HL-60 (cell line): Measurements from ENCODE around the gene ZC3H7A.

Source experiments
- POLR2AphosphoS5 ChIP-seq: IDR thresholded peaks from 2 replicates; pipeline ENCODE4 v1.6.1; 2012; ENCODE audit warnings: low read depth
- SPI1 ChIP-seq: IDR thresholded peaks from 2 replicates; pipeline ENCODE4 v1.6.1; 2012; ENCODE audit warnings: low read depth, mild to moderate bottlenecking, borderline replicate concordance
- TF ChIP-seq, protein P1 (sequence below): IDR thresholded peaks from one replicate; pipeline ENCODE4 v1.5.1; 2011; ENCODE audit warnings: low read length, control low read depth, inconsistent platforms; ENCODE audit not compliant: insufficient read depth
- TF ChIP-seq, protein P2 (sequence below): IDR thresholded peaks from 2 replicates; pipeline ENCODE4 v1.6.1; 2012; ENCODE audit warnings: low read depth; ENCODE audit not compliant: insufficient replicate concordance

DNA sequence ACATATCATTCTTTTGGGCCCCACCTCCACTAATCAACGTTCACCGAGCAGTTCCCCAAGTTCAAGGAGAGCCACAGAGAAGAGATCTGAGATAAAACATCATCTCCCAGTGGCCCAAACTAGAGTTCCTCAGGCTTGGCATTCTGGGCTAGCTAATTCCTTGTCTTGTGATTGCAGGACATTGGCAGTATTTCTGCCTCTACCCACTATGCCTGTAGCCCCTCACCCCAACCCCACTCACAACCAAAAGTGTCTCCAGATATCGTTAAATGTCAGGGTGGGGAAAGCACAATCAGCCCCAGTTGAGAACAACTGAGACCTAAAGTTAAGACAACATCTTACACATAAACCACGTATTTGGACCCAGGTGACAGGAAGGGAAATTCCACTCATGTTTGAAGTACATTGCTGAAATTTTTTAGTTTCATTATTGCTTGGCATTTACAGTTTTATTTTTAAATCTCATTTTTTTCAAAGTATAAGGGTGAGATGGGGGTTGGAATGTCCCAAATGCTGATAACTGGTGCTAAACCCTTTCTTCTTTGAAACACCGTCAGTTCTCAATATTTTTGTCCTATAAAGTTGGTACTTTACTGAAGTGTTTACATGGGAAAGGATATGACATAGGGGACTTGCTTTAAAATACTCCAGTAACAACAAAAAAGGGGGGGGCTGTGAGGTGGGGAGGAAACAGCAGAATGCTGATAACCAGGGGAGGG, 13.6 kb downstream of the ZC3H7A start:
- TF ChIP-seq POLR2AphosphoS5 (no peak), SPI1 (no peak)
- TF ChIP-seq, protein P1, sequence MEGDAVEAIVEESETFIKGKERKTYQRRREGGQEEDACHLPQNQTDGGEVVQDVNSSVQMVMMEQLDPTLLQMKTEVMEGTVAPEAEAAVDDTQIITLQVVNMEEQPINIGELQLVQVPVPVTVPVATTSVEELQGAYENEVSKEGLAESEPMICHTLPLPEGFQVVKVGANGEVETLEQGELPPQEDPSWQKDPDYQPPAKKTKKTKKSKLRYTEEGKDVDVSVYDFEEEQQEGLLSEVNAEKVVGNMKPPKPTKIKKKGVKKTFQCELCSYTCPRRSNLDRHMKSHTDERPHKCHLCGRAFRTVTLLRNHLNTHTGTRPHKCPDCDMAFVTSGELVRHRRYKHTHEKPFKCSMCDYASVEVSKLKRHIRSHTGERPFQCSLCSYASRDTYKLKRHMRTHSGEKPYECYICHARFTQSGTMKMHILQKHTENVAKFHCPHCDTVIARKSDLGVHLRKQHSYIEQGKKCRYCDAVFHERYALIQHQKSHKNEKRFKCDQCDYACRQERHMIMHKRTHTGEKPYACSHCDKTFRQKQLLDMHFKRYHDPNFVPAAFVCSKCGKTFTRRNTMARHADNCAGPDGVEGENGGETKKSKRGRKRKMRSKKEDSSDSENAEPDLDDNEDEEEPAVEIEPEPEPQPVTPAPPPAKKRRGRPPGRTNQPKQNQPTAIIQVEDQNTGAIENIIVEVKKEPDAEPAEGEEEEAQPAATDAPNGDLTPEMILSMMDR, result no peak
- TF ChIP-seq, protein P2, sequence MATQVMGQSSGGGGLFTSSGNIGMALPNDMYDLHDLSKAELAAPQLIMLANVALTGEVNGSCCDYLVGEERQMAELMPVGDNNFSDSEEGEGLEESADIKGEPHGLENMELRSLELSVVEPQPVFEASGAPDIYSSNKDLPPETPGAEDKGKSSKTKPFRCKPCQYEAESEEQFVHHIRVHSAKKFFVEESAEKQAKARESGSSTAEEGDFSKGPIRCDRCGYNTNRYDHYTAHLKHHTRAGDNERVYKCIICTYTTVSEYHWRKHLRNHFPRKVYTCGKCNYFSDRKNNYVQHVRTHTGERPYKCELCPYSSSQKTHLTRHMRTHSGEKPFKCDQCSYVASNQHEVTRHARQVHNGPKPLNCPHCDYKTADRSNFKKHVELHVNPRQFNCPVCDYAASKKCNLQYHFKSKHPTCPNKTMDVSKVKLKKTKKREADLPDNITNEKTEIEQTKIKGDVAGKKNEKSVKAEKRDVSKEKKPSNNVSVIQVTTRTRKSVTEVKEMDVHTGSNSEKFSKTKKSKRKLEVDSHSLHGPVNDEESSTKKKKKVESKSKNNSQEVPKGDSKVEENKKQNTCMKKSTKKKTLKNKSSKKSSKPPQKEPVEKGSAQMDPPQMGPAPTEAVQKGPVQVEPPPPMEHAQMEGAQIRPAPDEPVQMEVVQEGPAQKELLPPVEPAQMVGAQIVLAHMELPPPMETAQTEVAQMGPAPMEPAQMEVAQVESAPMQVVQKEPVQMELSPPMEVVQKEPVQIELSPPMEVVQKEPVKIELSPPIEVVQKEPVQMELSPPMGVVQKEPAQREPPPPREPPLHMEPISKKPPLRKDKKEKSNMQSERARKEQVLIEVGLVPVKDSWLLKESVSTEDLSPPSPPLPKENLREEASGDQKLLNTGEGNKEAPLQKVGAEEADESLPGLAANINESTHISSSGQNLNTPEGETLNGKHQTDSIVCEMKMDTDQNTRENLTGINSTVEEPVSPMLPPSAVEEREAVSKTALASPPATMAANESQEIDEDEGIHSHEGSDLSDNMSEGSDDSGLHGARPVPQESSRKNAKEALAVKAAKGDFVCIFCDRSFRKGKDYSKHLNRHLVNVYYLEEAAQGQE, result no peak
